CD4-positive, alpha-beta T cell (primary cell): Measurements from ENCODE around the gene OR2L3. TPM values are rescaled to one million over a fixed set of nuclear protein-coding genes. Genes with fewer than 3 reads are reported as not detected.

Experiments used
- ATAC-seq: fragments of 200-7000 bp; cut with Tn5 transposase; one replicate; pipeline ENCODE4 v1.10.0; 2022; ENCODE audit warnings: mild to moderate bottlenecking; ENCODE audit not compliant: poor library complexity
- CTCF ChIA-PET: fragments of 350-600 bp; sonication (Branson Sonifier 250); formaldehyde crosslinking; loops from one replicate; lab custom pipeline; 2021; ENCODE audit warnings: antibody characterized with exemption, inconsistent platforms; lab: Charles Lee
- POLR2A ChIA-PET: fragments of 350-600 bp; sonication (Branson Sonifier 250); formaldehyde crosslinking; loops from one replicate; lab custom pipeline; 2021; ENCODE audit warnings: antibody characterized with exemption, inconsistent platforms; lab: Charles Lee
- DNase-seq, 14 experiments: peaks; one replicate each; pipeline ENCODE4 v3.0.0-alpha.2; 2013 to 2020; ENCODE audit warnings: mixed read lengths in 2 of 14
- H3K27ac ChIP-seq, 2 donors: one replicate each; pipeline versions ENCODE4 v1.5.1 to v1.7.0; 2013; ENCODE audit warnings: low read length in 2 of 2, low read depth in 1 of 2, mild to moderate bottlenecking in 1 of 2
- H3K27me3 ChIP-seq, 2 experiments: 1 replicate in 1 of 2; 2 replicates in 1 of 2; pipeline versions ENCODE4 v1.6.1 to v1.7.0; 2013; ENCODE audit warnings: low read length in 2 of 2, control low read depth in 1 of 2, mild to moderate bottlenecking in 1 of 2, moderate library complexity in 1 of 2; ENCODE audit not compliant: insufficient read depth in 2 of 2, control insufficient read depth in 1 of 2
- H3K36me3 ChIP-seq: one replicate; pipeline ENCODE4 v1.6.1; 2013; ENCODE audit warnings: low read length, control low read depth; ENCODE audit not compliant: insufficient read depth
- H3K4me1 ChIP-seq: one replicate; pipeline ENCODE4 v1.6.1; 2013; ENCODE audit warnings: low read length, control low read depth; ENCODE audit not compliant: insufficient read depth
- H3K4me3 ChIP-seq: one replicate; pipeline ENCODE4 v1.5.1; 2013; ENCODE audit warnings: mild to moderate bottlenecking, low read length, moderate library complexity
- H3K9me3 ChIP-seq, 2 experiments: 1 replicate in 1 of 2; 2 replicates in 1 of 2; pipeline versions ENCODE4 v1.6.1 to v1.7.0; 2013; ENCODE audit warnings: low read length in 2 of 2, mild to moderate bottlenecking in 2 of 2, control low read depth in 1 of 2, moderate library complexity in 1 of 2; ENCODE audit not compliant: control insufficient read depth in 1 of 2, insufficient read depth in 1 of 2
- H3K27ac Mint-ChIP-seq: one replicate; pipeline ENCODE4 v1.8.0; 2020; ENCODE audit warnings: mixed read lengths
- H3K27me3 Mint-ChIP-seq: one replicate; pipeline ENCODE4 v1.8.0; 2021; ENCODE audit warnings: mixed read lengths
- H3K36me3 Mint-ChIP-seq: one replicate; pipeline ENCODE4 v1.8.0; 2021; ENCODE audit warnings: low read depth, mixed read lengths
- H3K4me1 Mint-ChIP-seq: one replicate; pipeline ENCODE4 v1.8.0; 2021; ENCODE audit warnings: low read depth, mixed read lengths
- H3K4me3 Mint-ChIP-seq: one replicate; pipeline ENCODE4 v1.8.0; 2020; ENCODE audit warnings: mild to moderate bottlenecking, mixed read lengths
- H3K9me3 Mint-ChIP-seq: one replicate; pipeline ENCODE4 v1.8.0; 2020; ENCODE audit warnings: mixed read lengths
- CTCF ChIP-seq: fragments of 200-600 bp; IDR thresholded peaks from one replicate; pipeline ENCODE4 v1.8.0; 2022; ENCODE audit warnings: antibody characterized with exemption, mild to moderate bottlenecking
- intact Hi-C, 2 experiments: fragments of 100-400 bp; cut with DNase I in 1 of 2; cut with micrococcal nuclease in 1 of 2; formaldehyde crosslinking; loops; one replicate each; pipeline versions ENCODE4 v1.15.1 to v1.9.0; 2023 to 2025; cut with DNase I, micrococcal nuclease
- total RNA-seq, 174 experiments: library from RNA in 2 of 174; stranded (reverse) in 2 of 174; gene quantifications; one replicate each; pipeline ENCODE4 v1.2.3 and lab custom pipeline; 2021 to 2026

OR2L3 gene
- total RNA-seq, 2 experiments from 2014 or later, result not detected

- intact Hi-C loops, result no loop called here
- Mint-ChIP-seq H3K9me3 (peaks cover 18% of the 10 kb centered on the region), H3K4me3 (no peak overlapping the region), H3K4me1 (no peaks in the 10 kb centered on the region), H3K27ac (no peak overlapping the region), H3K27me3 (no peaks in the 10 kb centered on the region), H3K36me3 (peaks cover 46% of the 10 kb centered on the region)
- Histone ChIP-seq H3K36me3 (no peaks in the 10 kb centered on the region), H3K9me3 (peaks cover 0 to 24% of the 10 kb centered on the region in 2 experiments), H3K27ac (no peak overlapping the region), H3K27me3 (no peaks in the 10 kb centered on the region), H3K4me1 (no peaks in the 10 kb centered on the region), H3K4me3 (no peak overlapping the region)
- ChIA-PET CTCF (no interaction called here), POLR2A (no interaction called here)
- DNase-seq (no peak), ATAC-seq (no peak)
- no peak for TF ChIP-seq CTCF
Observed at GRCh38 chr1:248007778-248008177, 38.9 kb upstream of the OR2L3 start.

GRCh38 chr1:248009681-248010080, 37.0 kb upstream of the OR2L3 start:
- intact Hi-C loops, result no loop called here
- DNase-seq (no peak), ATAC-seq (no peak)
- H3K27me3 Mint-ChIP-seq, result no peaks in the 10 kb centered on the region
- H3K4me1 Mint-ChIP-seq, result no peaks in the 10 kb centered on the region
- peaks cover 18% of the 10 kb centered on the region for H3K9me3 Mint-ChIP-seq
- Histone ChIP-seq H3K9me3 (peaks cover 0 to 24% of the 10 kb centered on the region in 2 experiments), H3K4me3 (no peak overlapping the region), H3K27ac (no peak overlapping the region), H3K36me3 (no peaks in the 10 kb centered on the region), H3K27me3 (no peaks in the 10 kb centered on the region), H3K4me1 (no peaks in the 10 kb centered on the region)
- H3K4me3 Mint-ChIP-seq, result no peak overlapping the region
- no peak overlapping the region for H3K27ac Mint-ChIP-seq
- TF ChIP-seq CTCF, result no peak
- CTCF ChIA-PET, result no interaction called here
- POLR2A ChIA-PET, result interaction anchor here (0.6 kb wide), 1 partner anchor 45 kb away, joined by 3 read pairs; no protein-coding TSS in a partner anchor
- H3K36me3 Mint-ChIP-seq, result peaks cover 36% of the 10 kb centered on the region

GRCh38 chr1:248013229-248013710, 33.4 kb upstream of the OR2L3 start, which contains the start of gene OR2L5:
TSS of gene OR2L5 (plus strand) at chr1:248013660. CDS start at chr1:248021948, 8,288 bp downstream.
- H3K4me1 ChIP-seq, result no peaks in the 10 kb centered on the region
- H3K27me3 ChIP-seq, result no peaks in the 10 kb centered on the region
- Mint-ChIP-seq H3K27me3 (no peaks in the 10 kb centered on the region), H3K9me3 (peaks cover 18% of the 10 kb centered on the region), H3K4me1 (no peaks in the 10 kb centered on the region), H3K4me3 (no peak within 1 kb of the TSS), H3K27ac (no peak within 1 kb of the TSS), H3K36me3 (peaks cover 31% of the 10 kb centered on the region)
- no peak for ATAC-seq
- no peaks in the 10 kb centered on the region for H3K36me3 ChIP-seq
- no peak within 1 kb of the TSS for H3K27ac ChIP-seq
- intact Hi-C loops, result no loop called here
- POLR2A ChIA-PET, result no interaction called here
- peaks cover 0 to 21% of the 10 kb centered on the region in 2 experiments for H3K9me3 ChIP-seq
- TF ChIP-seq CTCF, result no peak
- no peak within 1 kb of the TSS for H3K4me3 ChIP-seq
- CTCF ChIA-PET, result no interaction called here
- no peak for DNase-seq
